T-helper 2 cell treated with Interferon-gamma antibody and Interleukin-4, amounts not matched to agents 100 ng/mL and 5 ng/mL, for 36 hours (primary cell): ENCODE data around the gene MTMR3. TPM values are rescaled to one million over a fixed set of nuclear protein-coding genes. Genes with fewer than 3 reads are reported as not detected.
"Not testable (repeated sequence)": the region's sequence is repeated elsewhere in the genome, so short reads cannot be mapped to it uniquely, and the experiment has no call there.

Source experiments
- intact Hi-C: fragments of 100-400 bp; cut with micrococcal nuclease; formaldehyde crosslinking; loops from one replicate; pipeline ENCODE4 v1.15.1; 2023
- total RNA-seq: library from RNA; stranded (reverse); gene quantifications from 2 replicates; pipeline ENCODE4 v1.2.3, GENCODE V29; 2022

Gene MTMR3
- total RNA-seq, 1 donor from 2014 or later, result 27.8 TPM

GRCh38 chr22:30045901-30046715 lies 163.1 kb downstream of the MTMR3 start:
- intact Hi-C loops, result no loop called here

GRCh38 chr22:30046716-30047363 lies 163.9 kb downstream of the MTMR3 start:
- intact Hi-C loops, result no loop called here

GRCh38 chr22:30047364-30047738 lies 164.4 kb downstream of the MTMR3 start:
- intact Hi-C loops, result no loop called here

GRCh38 chr22:30048681-30049080 lies 165.7 kb downstream of the MTMR3 start:
- intact Hi-C loops, result no loop called here

- intact Hi-C loops, result no loop called here
These were observed 171.2 kb downstream of the MTMR3 start for GRCh38 chr22:30054067-30054763.

GRCh38 chr22:30054764-30055069 lies 171.7 kb downstream of the MTMR3 start:
- intact Hi-C loops, result no loop called here

GRCh38 chr22:30056015-30056414 lies 173.0 kb downstream of the MTMR3 start:
- intact Hi-C loops, result no loop called here

- intact Hi-C loops, result no loop called here
These were observed 174.4 kb downstream of the MTMR3 start for GRCh38 chr22:30057375-30057774.

GRCh38 chr22:30059346-30060020 lies 176.5 kb downstream of the MTMR3 start:
- intact Hi-C loops, result not testable (repeated sequence)

GRCh38 chr22:30061094-30061493 lies 178.1 kb downstream of the MTMR3 start:
- intact Hi-C loops, result not testable (repeated sequence)

- intact Hi-C loops, result no loop called here
These were observed 179.3 kb downstream of the MTMR3 start for GRCh38 chr22:30062259-30062658.

- intact Hi-C loops, result no loop called here
These were observed 180.0 kb downstream of the MTMR3 start for GRCh38 chr22:30062950-30063349.

- intact Hi-C loops, result no loop called here
These were observed 181.2 kb downstream of the MTMR3 start for GRCh38 chr22:30064172-30064571.

- intact Hi-C loops, result no loop called here
These were observed 190.8 kb downstream of the MTMR3 start for GRCh38 chr22:30073743-30074142.

- intact Hi-C loops, result no loop called here
These were observed 191.2 kb downstream of the MTMR3 start for GRCh38 chr22:30074147-30074546.

GRCh38 chr22:30074994-30075393 lies 192.0 kb downstream of the MTMR3 start:
- intact Hi-C loops, result no loop called here

GRCh38 chr22:30077279-30077880 lies 194.4 kb downstream of the MTMR3 start:
- intact Hi-C loops, result no loop called here

GRCh38 chr22:30078320-30079311 lies 195.6 kb downstream of the MTMR3 start:
- intact Hi-C loops, result no loop called here

GRCh38 chr22:30079952-30080533 lies 197.1 kb downstream of the MTMR3 start, which contains the start of gene HORMAD2:
TSS of gene HORMAD2 (plus strand) at chr22:30080464. CDS start at chr22:30093953, 13,489 bp downstream.
- intact Hi-C loops, result loop anchor here (10.0 kb wide), 1 partner anchor 685 kb away; no protein-coding TSS in a partner anchor
